HEK293 (cell line): Measurements from ENCODE around the gene RAB7A.

Experiments used
- CTCF ChIA-PET: fragments of 350-600 bp; formaldehyde crosslinking; extraction: SDS; loops from one replicate; lab custom pipeline; 2021; ENCODE audit warnings: antibody characterized with exemption; lab: Yijun Ruan, JAX
- POLR2A ChIA-PET: fragments of 300-600 bp; formaldehyde crosslinking; extraction: SDS; loops from one replicate; lab custom pipeline; 2020; ENCODE audit warnings: antibody characterized with exemption, inconsistent platforms; lab: Yijun Ruan, JAX
- H3K27ac ChIP-seq: fragments of 200-500 bp; sonication (Bioruptor generic); 2 replicates; pipeline ENCODE4 v1.5.1; 2014; ENCODE audit warnings: low read depth, low read length, control low read depth, inconsistent platforms; ENCODE audit errors: extremely low read depth
- H3K36me3 ChIP-seq, 2 experiments: fragments of 200-500 bp in 1 of 2; sonication (Bioruptor generic) in 1 of 2; 1 replicate in 1 of 2; 2 replicates in 1 of 2; pipeline ENCODE4 v1.5.1; 2014 to 2017; ENCODE audit warnings: inconsistent platforms in 2 of 2, low read length in 2 of 2; ENCODE audit not compliant: control insufficient read depth in 2 of 2, insufficient read depth in 1 of 2
- H3K4me1 ChIP-seq: fragments of 200-500 bp; sonication (Bioruptor generic); 2 replicates; pipeline ENCODE4 v1.5.1; 2014; ENCODE audit warnings: mild to moderate bottlenecking, low read length, inconsistent platforms; ENCODE audit not compliant: control insufficient read depth, insufficient read depth
- H3K4me3 ChIP-seq: 2 replicates; pipeline ENCODE4 v1.5.1; 2011; ENCODE audit warnings: low read depth, mild to moderate bottlenecking, control low read depth, low read length, moderate library complexity
- H3K9me3 ChIP-seq: fragments of 200-500 bp; sonication (Bioruptor generic); 2 replicates; pipeline ENCODE4 v1.5.1; 2014; ENCODE audit warnings: low read depth, low read length, inconsistent platforms; ENCODE audit not compliant: control insufficient read depth, insufficient read depth
- HOXC10 ChIP-seq: sonication (generic); formaldehyde crosslinking; IDR thresholded peaks from 2 replicates; pipeline ENCODE4 v1.8.1; 2023; ENCODE audit warnings: mild to moderate bottlenecking, missing genetic modification reagents
- KLF1 ChIP-seq: fragments of 450-650 bp; formaldehyde crosslinking; IDR thresholded peaks from 2 replicates; pipeline ENCODE4 v1.5.1; 2016; ENCODE audit warnings: missing biosample characterization, missing genetic modification characterization
- ZBTB17 ChIP-seq: fragments of 450-650 bp; formaldehyde crosslinking; IDR thresholded peaks from 2 replicates; pipeline ENCODE4 v1.5.1; 2016; ENCODE audit warnings: missing biosample characterization, missing genetic modification characterization
- ZFHX2 ChIP-seq: fragments of 450-650 bp; formaldehyde crosslinking; conservative IDR thresholded peaks from 2 replicates; pipeline ENCODE4 v1.5.1; 2016; ENCODE audit warnings: missing biosample characterization, missing genetic modification characterization
- ZNF211 ChIP-seq: fragments of 450-650 bp; formaldehyde crosslinking; IDR thresholded peaks from 2 replicates; pipeline ENCODE4 v1.5.1; 2016; ENCODE audit warnings: low read depth, missing biosample characterization, missing genetic modification characterization
- ZNF239 ChIP-seq: fragments of 450-650 bp; formaldehyde crosslinking; IDR thresholded peaks from 2 replicates; pipeline ENCODE4 v1.5.1; 2016; ENCODE audit warnings: missing biosample characterization, missing genetic modification characterization
- ZNF335 ChIP-seq: fragments of 450-650 bp; formaldehyde crosslinking; conservative IDR thresholded peaks from 2 replicates; pipeline ENCODE4 v1.5.1; 2016; ENCODE audit warnings: missing biosample characterization, missing genetic modification characterization
- ZNF362 ChIP-seq: fragments of 450-650 bp; formaldehyde crosslinking; IDR thresholded peaks from 2 replicates; pipeline ENCODE4 v1.5.1; 2016; ENCODE audit warnings: missing biosample characterization, missing genetic modification characterization
- ZNF521 ChIP-seq: fragments of 450-650 bp; formaldehyde crosslinking; IDR thresholded peaks from 2 replicates; pipeline ENCODE4 v1.5.1; 2017; ENCODE audit warnings: missing biosample characterization, mild to moderate bottlenecking, missing genetic modification characterization
- ZNF529 ChIP-seq: fragments of 450-650 bp; formaldehyde crosslinking; IDR thresholded peaks from 2 replicates; pipeline ENCODE4 v1.5.1; 2017; ENCODE audit warnings: missing genetic modification characterization, missing biosample characterization; ENCODE audit not compliant: insufficient replicate concordance
- ZNF837 ChIP-seq: fragments of 450-650 bp; formaldehyde crosslinking; IDR thresholded peaks from 2 replicates; pipeline ENCODE4 v1.5.1; 2016; ENCODE audit warnings: missing biosample characterization, missing genetic modification characterization
- TF ChIP-seq, protein P1 (sequence below): fragments of 450-650 bp; formaldehyde crosslinking; IDR thresholded peaks from 2 replicates; pipeline ENCODE4 v1.5.1; 2016; ENCODE audit warnings: missing biosample characterization, missing genetic modification characterization, borderline replicate concordance
- TF ChIP-seq, protein P2 (sequence below): fragments of 450-650 bp; formaldehyde crosslinking; IDR thresholded peaks from 2 replicates; pipeline ENCODE4 v1.5.1; 2016; ENCODE audit warnings: missing biosample characterization, missing genetic modification characterization, borderline replicate concordance
- TF ChIP-seq, protein P3 (sequence below): fragments of 450-650 bp; formaldehyde crosslinking; IDR thresholded peaks from 2 replicates; pipeline ENCODE4 v1.5.1; 2016; ENCODE audit warnings: missing biosample characterization, missing genetic modification characterization
- TF ChIP-seq, protein P4 (sequence below): fragments of 450-650 bp; formaldehyde crosslinking; IDR thresholded peaks from 2 replicates; pipeline ENCODE4 v1.5.1; 2016; ENCODE audit warnings: missing biosample characterization, missing genetic modification characterization, low read depth

The RAB7A gene

GRCh38 chr3:128847666-128848370, 121.8 kb downstream of the RAB7A start:
- CTCF ChIA-PET, result interaction anchor here (0.7 kb wide), 1 partner anchor 67 kb away, joined by 4 read pairs; no protein-coding TSS in a partner anchor
- POLR2A ChIA-PET, result interaction anchor here (0.5 to 0.9 kb wide), 2 partner anchors 41 to 167 kb away, joined by 3 read pairs; no protein-coding TSS in a partner anchor
- Histone ChIP-seq H3K27ac (no peak overlapping the region), H3K4me3 (no peak overlapping the region), H3K36me3 (no peaks in the 10 kb centered on the region), H3K4me1 (peaks cover 4% of the 10 kb centered on the region), H3K9me3 (no peaks in the 10 kb centered on the region)
- no peak for TF ChIP-seq ZNF211 (tag by site-specific recombination)
- no peak for TF ChIP-seq ZNF362 (tag by site-specific recombination)
- TF ChIP-seq ZNF239, result no peak
- no peak for TF ChIP-seq ZNF521 (tag by site-specific recombination)
- TF ChIP-seq ZBTB17 (tag by site-specific recombination), result no peak
- TF ChIP-seq ZNF335 (tag by site-specific recombination), result no peak

DNA sequence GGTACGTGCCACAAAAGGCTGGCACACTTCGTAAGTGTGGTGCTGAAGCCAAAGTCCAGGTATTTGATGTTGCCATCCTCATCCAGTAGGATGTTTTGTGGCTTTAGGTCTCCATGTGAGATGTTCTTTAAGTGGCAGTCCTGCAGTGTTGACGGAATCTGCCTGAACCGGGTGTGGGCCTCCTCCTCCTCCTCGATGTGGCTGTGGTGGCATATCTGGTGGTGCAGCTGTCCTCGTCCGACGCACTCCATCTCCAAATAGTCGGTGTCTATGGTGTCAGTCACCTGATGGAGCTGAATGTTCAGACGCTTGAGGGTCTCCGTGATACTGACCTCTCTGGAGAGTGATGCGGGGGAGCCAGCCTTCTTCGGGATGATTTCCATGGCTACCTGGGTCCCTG, 123.0 kb downstream of the RAB7A start:
- no peak overlapping the region for H3K27ac ChIP-seq
- CTCF ChIA-PET, result interaction anchor here (0.5 to 0.9 kb wide), 2 partner anchors 15 to 25 kb away, joined by 3 to 4 read pairs; no protein-coding TSS in a partner anchor

More for the DNA sequence above, 123.0 kb downstream of the RAB7A start:
- POLR2A ChIA-PET, result no interaction called here
- Histone ChIP-seq H3K4me3 (no peak overlapping the region), H3K9me3 (no peaks in the 10 kb centered on the region), H3K4me1 (peaks cover 4% of the 10 kb centered on the region)
- no peak for TF ChIP-seq ZFHX2 (tag by site-specific recombination)
- TF ChIP-seq ZNF837 (tag by site-specific recombination), result no peak
- TF ChIP-seq, protein P1, sequence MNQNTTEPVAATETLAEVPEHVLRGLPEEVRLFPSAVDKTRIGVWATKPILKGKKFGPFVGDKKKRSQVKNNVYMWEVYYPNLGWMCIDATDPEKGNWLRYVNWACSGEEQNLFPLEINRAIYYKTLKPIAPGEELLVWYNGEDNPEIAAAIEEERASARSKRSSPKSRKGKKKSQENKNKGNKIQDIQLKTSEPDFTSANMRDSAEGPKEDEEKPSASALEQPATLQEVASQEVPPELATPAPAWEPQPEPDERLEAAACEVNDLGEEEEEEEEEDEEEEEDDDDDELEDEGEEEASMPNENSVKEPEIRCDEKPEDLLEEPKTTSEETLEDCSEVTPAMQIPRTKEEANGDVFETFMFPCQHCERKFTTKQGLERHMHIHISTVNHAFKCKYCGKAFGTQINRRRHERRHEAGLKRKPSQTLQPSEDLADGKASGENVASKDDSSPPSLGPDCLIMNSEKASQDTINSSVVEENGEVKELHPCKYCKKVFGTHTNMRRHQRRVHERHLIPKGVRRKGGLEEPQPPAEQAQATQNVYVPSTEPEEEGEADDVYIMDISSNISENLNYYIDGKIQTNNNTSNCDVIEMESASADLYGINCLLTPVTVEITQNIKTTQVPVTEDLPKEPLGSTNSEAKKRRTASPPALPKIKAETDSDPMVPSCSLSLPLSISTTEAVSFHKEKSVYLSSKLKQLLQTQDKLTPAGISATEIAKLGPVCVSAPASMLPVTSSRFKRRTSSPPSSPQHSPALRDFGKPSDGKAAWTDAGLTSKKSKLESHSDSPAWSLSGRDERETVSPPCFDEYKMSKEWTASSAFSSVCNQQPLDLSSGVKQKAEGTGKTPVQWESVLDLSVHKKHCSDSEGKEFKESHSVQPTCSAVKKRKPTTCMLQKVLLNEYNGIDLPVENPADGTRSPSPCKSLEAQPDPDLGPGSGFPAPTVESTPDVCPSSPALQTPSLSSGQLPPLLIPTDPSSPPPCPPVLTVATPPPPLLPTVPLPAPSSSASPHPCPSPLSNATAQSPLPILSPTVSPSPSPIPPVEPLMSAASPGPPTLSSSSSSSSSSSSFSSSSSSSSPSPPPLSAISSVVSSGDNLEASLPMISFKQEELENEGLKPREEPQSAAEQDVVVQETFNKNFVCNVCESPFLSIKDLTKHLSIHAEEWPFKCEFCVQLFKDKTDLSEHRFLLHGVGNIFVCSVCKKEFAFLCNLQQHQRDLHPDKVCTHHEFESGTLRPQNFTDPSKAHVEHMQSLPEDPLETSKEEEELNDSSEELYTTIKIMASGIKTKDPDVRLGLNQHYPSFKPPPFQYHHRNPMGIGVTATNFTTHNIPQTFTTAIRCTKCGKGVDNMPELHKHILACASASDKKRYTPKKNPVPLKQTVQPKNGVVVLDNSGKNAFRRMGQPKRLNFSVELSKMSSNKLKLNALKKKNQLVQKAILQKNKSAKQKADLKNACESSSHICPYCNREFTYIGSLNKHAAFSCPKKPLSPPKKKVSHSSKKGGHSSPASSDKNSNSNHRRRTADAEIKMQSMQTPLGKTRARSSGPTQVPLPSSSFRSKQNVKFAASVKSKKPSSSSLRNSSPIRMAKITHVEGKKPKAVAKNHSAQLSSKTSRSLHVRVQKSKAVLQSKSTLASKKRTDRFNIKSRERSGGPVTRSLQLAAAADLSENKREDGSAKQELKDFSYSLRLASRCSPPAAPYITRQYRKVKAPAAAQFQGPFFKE, result no peak
- TF ChIP-seq, protein P2, sequence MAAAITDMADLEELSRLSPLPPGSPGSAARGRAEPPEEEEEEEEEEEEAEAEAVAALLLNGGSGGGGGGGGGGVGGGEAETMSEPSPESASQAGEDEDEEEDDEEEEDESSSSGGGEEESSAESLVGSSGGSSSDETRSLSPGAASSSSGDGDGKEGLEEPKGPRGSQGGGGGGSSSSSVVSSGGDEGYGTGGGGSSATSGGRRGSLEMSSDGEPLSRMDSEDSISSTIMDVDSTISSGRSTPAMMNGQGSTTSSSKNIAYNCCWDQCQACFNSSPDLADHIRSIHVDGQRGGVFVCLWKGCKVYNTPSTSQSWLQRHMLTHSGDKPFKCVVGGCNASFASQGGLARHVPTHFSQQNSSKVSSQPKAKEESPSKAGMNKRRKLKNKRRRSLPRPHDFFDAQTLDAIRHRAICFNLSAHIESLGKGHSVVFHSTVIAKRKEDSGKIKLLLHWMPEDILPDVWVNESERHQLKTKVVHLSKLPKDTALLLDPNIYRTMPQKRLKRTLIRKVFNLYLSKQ (tag by site-specific recombination), result no peak
- TF ChIP-seq, protein P3, sequence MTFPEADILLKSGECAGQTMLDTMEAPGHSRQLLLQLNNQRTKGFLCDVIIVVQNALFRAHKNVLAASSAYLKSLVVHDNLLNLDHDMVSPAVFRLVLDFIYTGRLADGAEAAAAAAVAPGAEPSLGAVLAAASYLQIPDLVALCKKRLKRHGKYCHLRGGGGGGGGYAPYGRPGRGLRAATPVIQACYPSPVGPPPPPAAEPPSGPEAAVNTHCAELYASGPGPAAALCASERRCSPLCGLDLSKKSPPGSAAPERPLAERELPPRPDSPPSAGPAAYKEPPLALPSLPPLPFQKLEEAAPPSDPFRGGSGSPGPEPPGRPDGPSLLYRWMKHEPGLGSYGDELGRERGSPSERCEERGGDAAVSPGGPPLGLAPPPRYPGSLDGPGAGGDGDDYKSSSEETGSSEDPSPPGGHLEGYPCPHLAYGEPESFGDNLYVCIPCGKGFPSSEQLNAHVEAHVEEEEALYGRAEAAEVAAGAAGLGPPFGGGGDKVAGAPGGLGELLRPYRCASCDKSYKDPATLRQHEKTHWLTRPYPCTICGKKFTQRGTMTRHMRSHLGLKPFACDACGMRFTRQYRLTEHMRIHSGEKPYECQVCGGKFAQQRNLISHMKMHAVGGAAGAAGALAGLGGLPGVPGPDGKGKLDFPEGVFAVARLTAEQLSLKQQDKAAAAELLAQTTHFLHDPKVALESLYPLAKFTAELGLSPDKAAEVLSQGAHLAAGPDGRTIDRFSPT (tag by site-specific recombination), result no peak
- no peak for TF ChIP-seq KLF1 (tag by site-specific recombination)
- TF ChIP-seq, protein P4, sequence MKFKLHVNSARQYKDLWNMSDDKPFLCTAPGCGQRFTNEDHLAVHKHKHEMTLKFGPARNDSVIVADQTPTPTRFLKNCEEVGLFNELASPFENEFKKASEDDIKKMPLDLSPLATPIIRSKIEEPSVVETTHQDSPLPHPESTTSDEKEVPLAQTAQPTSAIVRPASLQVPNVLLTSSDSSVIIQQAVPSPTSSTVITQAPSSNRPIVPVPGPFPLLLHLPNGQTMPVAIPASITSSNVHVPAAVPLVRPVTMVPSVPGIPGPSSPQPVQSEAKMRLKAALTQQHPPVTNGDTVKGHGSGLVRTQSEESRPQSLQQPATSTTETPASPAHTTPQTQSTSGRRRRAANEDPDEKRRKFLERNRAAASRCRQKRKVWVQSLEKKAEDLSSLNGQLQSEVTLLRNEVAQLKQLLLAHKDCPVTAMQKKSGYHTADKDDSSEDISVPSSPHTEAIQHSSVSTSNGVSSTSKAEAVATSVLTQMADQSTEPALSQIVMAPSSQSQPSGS (tag by site-specific recombination), result no peak
- TF ChIP-seq ZNF529 (tag by site-specific recombination), result no peak
- TF ChIP-seq HOXC10 (CRISPR knock-in tag), result no peak
- TF ChIP-seq, all 188 proteins: peak for 0
- H3K36me3 ChIP-seq, result no peaks in the 10 kb centered on the region
